GM23338 (cell line): ENCODE measurements around the gene R3HDM2.

Experiments
- CREB1 ChIP-seq: fragments of 250-450 bp; sonication (Bioruptor Pico); IDR thresholded peaks from 2 replicates; pipeline ENCODE4 v1.5.0; 2020; ENCODE audit warnings: low read depth, mild to moderate bottlenecking, moderate library complexity
- CTCF ChIP-seq, 2 experiments: fragments of 200-600 bp in 1 of 2; sonication (generic) in 1 of 2; conservative IDR thresholded peaks; 2 replicates each; pipeline versions ENCODE4 v1.5.1 to v1.6.1; 2016 to 2017; ENCODE audit warnings: antibody characterized with exemption in 2 of 2, low read depth in 2 of 2, mild to moderate bottlenecking in 2 of 2, moderate library complexity in 1 of 2
- EZH2 ChIP-seq: fragments of 200-600 bp; sonication (generic); IDR thresholded peaks from one replicate; pipeline ENCODE4 v1.8.0; 2017; ENCODE audit warnings: antibody characterized with exemption, mild to moderate bottlenecking, low read depth; ENCODE audit not compliant: unreplicated experiment
- EZH2phosphoT487 ChIP-seq: fragments of 200-600 bp; sonication (generic); IDR thresholded peaks from one replicate; pipeline ENCODE4 v1.8.1; 2018; ENCODE audit warnings: antibody characterized with exemption; ENCODE audit not compliant: unreplicated experiment
- JUNB ChIP-seq: IDR thresholded peaks from one replicate; pipeline ENCODE4 v1.6.1; 2016; ENCODE audit warnings: antibody characterized with exemption; ENCODE audit not compliant: unreplicated experiment
- POLR2AphosphoS5 ChIP-seq: IDR thresholded peaks from 2 replicates; pipeline ENCODE4 v1.6.1; 2016; ENCODE audit warnings: antibody characterized with exemption, low read depth
- ZNF114 ChIP-seq: fragments of 250-450 bp; sonication (Bioruptor Pico); IDR thresholded peaks from 2 replicates; pipeline ENCODE4 v1.5.0; 2020; ENCODE audit warnings: mild to moderate bottlenecking, moderate library complexity
- ZNF331 ChIP-seq: fragments of 250-450 bp; sonication (Bioruptor Pico); IDR thresholded peaks from 2 replicates; pipeline ENCODE4 v1.5.0; 2020; ENCODE audit warnings: low read depth, mild to moderate bottlenecking, moderate library complexity
- TF ChIP-seq, protein P1 (sequence below): IDR thresholded peaks from one replicate; pipeline ENCODE4 v1.6.1; 2018; ENCODE audit warnings: antibody characterized with exemption; ENCODE audit not compliant: unreplicated experiment

- no peak for TF ChIP-seq EZH2
- TF ChIP-seq CTCF (conservative IDR thresholded peaks at IDR 0.05; ENCODE audit: low read depth in 2 of 2), result peak; percentile 38 to 45
- no peak for TF ChIP-seq EZH2phosphoT487
- no peak for TF ChIP-seq POLR2AphosphoS5
- TF ChIP-seq CREB1 (CRISPR knock-in tag), result no peak
- TF ChIP-seq, protein P1, sequence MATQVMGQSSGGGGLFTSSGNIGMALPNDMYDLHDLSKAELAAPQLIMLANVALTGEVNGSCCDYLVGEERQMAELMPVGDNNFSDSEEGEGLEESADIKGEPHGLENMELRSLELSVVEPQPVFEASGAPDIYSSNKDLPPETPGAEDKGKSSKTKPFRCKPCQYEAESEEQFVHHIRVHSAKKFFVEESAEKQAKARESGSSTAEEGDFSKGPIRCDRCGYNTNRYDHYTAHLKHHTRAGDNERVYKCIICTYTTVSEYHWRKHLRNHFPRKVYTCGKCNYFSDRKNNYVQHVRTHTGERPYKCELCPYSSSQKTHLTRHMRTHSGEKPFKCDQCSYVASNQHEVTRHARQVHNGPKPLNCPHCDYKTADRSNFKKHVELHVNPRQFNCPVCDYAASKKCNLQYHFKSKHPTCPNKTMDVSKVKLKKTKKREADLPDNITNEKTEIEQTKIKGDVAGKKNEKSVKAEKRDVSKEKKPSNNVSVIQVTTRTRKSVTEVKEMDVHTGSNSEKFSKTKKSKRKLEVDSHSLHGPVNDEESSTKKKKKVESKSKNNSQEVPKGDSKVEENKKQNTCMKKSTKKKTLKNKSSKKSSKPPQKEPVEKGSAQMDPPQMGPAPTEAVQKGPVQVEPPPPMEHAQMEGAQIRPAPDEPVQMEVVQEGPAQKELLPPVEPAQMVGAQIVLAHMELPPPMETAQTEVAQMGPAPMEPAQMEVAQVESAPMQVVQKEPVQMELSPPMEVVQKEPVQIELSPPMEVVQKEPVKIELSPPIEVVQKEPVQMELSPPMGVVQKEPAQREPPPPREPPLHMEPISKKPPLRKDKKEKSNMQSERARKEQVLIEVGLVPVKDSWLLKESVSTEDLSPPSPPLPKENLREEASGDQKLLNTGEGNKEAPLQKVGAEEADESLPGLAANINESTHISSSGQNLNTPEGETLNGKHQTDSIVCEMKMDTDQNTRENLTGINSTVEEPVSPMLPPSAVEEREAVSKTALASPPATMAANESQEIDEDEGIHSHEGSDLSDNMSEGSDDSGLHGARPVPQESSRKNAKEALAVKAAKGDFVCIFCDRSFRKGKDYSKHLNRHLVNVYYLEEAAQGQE, result no peak
- TF ChIP-seq JUNB, result no peak
- no peak for TF ChIP-seq ZNF331 (CRISPR knock-in tag)
- no peak for TF ChIP-seq ZNF114
Observed at GRCh38 chr12:57248934-57249742, 181.7 kb downstream of the R3HDM2 start.
